HG03439 (cell line): ENCODE measurements around the gene PMVK.
A peak's percentile ranks its signal among the peaks of the same experiment; 100 is the strongest.

ENCODE experiments used
- ATAC-seq: cut with Tn5 transposase; IDR thresholded peaks from one replicate; pipeline ENCODE4 v1.9.1; 2021; ENCODE audit warnings: mild to moderate bottlenecking, moderate library complexity; ENCODE audit not compliant: unreplicated experiment

PMVK gene

GRCh38 chr1:154951901-154952657 lies 15.6 kb upstream of the PMVK start:
- no peak for ATAC-seq

GRCh38 chr1:154948079-154948478 lies 11.6 kb upstream of the PMVK start:
- no peak for ATAC-seq

GRCh38 chr1:154945962-154946850 lies 9.7 kb upstream of the PMVK start:
- ATAC-seq, result no peak

- ATAC-seq, result no peak
Observed at GRCh38 chr1:154945160-154945961, 8.8 kb upstream of the PMVK start.

GRCh38 chr1:154944401-154945159 lies 8.1 kb upstream of the PMVK start:
- no peak for ATAC-seq

GRCh38 chr1:154943649-154944400 lies 7.3 kb upstream of the PMVK start:
- no peak for ATAC-seq

- ATAC-seq, result no peak
Observed at GRCh38 chr1:154941333-154942013, 5.0 kb upstream of the PMVK start.

- no peak for ATAC-seq
Observed at GRCh38 chr1:154940651-154941194, 4.2 kb upstream of the PMVK start.

- no peak for ATAC-seq
Observed at GRCh38 chr1:154940213-154940560, 3.7 kb upstream of the PMVK start.

- no peak for ATAC-seq
Observed at GRCh38 chr1:154938604-154939399, 2.3 kb upstream of the PMVK start.

- no peak for ATAC-seq
Observed at GRCh38 chr1:154937988-154938386, 1.5 kb upstream of the PMVK start.

- peak; percentile 51 for ATAC-seq
Observed at GRCh38 chr1:154937085-154937987, 817 bp upstream of the PMVK start.

GRCh38 chr1:154935749-154936554 lies 567 bp downstream of the PMVK start:
- no peak for ATAC-seq

- ATAC-seq, result no peak
Observed at GRCh38 chr1:154934358-154934948, 2.1 kb downstream of the PMVK start.

GRCh38 chr1:154931940-154932487 lies 4.5 kb downstream of the PMVK start:
- ATAC-seq, result no peak

- no peak for ATAC-seq
Observed at GRCh38 chr1:154926201-154926600, 10.3 kb downstream of the PMVK start.
